Sigmoid colon (tissue), 7 donors: ENCODE data around the gene FOXI3. TPM values are rescaled to one million over a fixed set of nuclear protein-coding genes. Genes with fewer than 3 reads are reported as not detected.

Experiments
- DNase-seq: peaks from one replicate; pipeline ENCODE4 v3.0.0-alpha.2; 2019
- H3K27ac ChIP-seq, 4 donors: fragments of 200-600 bp; sonication (generic); one replicate each; pipeline ENCODE4 v1.5.1; 2016 to 2019; ENCODE audit warnings: mild to moderate bottlenecking in 1 of 4
- H3K27me3 ChIP-seq, 3 donors: fragments of 200-600 bp; sonication (generic); one replicate each; pipeline ENCODE4 v1.5.1; 2019; ENCODE audit warnings: mild to moderate bottlenecking in 1 of 3
- H3K36me3 ChIP-seq, 4 donors: fragments of 200-600 bp; sonication (generic); one replicate each; pipeline ENCODE4 v1.5.1; 2016 to 2019
- H3K4me1 ChIP-seq, 4 donors: fragments of 200-600 bp; sonication (generic); one replicate each; pipeline ENCODE4 v1.5.1; 2017 to 2019
- H3K4me3 ChIP-seq, 4 donors: fragments of 200-600 bp; sonication (generic); one replicate each; pipeline ENCODE4 v1.5.1; 2017 to 2019; ENCODE audit warnings: mild to moderate bottlenecking in 2 of 4, moderate library complexity in 1 of 4
- H3K9me3 ChIP-seq, 4 donors: fragments of 200-600 bp in 3 of 4; sonication (generic) in 3 of 4; one replicate each; pipeline versions ENCODE4 v1.5.1 to v1.6.1; 2013 to 2019
- EP300 ChIP-seq, 4 donors: sonication (generic); formaldehyde crosslinking; IDR thresholded peaks; one replicate each; pipeline ENCODE4 v1.6.1; 2017; ENCODE audit warnings: antibody characterized with exemption in 4 of 4
- POLR2A ChIP-seq, 2 donors: fragments of 450-650 bp; IDR thresholded peaks; one replicate each; pipeline ENCODE4 v1.6.1; 2016; ENCODE audit warnings: antibody characterized with exemption in 2 of 2, mild to moderate bottlenecking in 2 of 2, moderate library complexity in 2 of 2
- POLR2AphosphoS5 ChIP-seq, 4 donors: sonication (generic); formaldehyde crosslinking; IDR thresholded peaks; one replicate each; pipeline ENCODE4 v1.6.1; 2017; ENCODE audit warnings: antibody characterized with exemption in 4 of 4
- WGBS, 2 donors: extraction: QIAGEN DNeasy Blood & Tissue Kit; methylation state at CpG; one replicate each; pipeline ENCODE4 v1.1.7; 2013; 5-methylcytosine and 5-hydroxymethylcytosine counted together
- intact Hi-C: fragments of 100-400 bp; cut with DNase I; formaldehyde crosslinking; loops from one replicate; pipeline ENCODE4 v1.15.1; 2023
- polyA plus RNA-seq, 3 donors: library from polyadenylated mRNA; stranded (reverse); fragments of 200-250 nt; gene quantifications; one replicate each; pipeline ENCODE4 v1.2.3, GENCODE V29; 2013
- small RNA-seq, 3 donors: library from RNA; depleted of rRNA; stranded (forward); fragments of <200 nt; gene quantifications; one replicate each; pipeline ENCODE3, GENCODE V24; 2016
- total RNA-seq, 4 donors: library from RNA; depleted of rRNA; stranded (reverse); fragments of >200 nt; gene quantifications; one replicate each; pipeline ENCODE4 v1.1.0, GENCODE V29; 2016
- TF ChIP-seq, protein P1 (sequence below), 4 experiments: fragments of 450-650 bp in 3 of 4; fragments of 200-600 bp in 1 of 4; IDR thresholded peaks; one replicate each; pipeline ENCODE4 v1.5.1; 2016 to 2019; ENCODE audit warnings: antibody characterized with exemption in 4 of 4, mild to moderate bottlenecking in 3 of 4, moderate library complexity in 2 of 4
- donor health status: healthy with polysubstance abuse.
- donor health status: Bipolar disorder and iron deficiency.
- donor health status: healthy.

Gene FOXI3
- total and polyA plus RNA-seq, 7 donors, result not detected

DNA sequence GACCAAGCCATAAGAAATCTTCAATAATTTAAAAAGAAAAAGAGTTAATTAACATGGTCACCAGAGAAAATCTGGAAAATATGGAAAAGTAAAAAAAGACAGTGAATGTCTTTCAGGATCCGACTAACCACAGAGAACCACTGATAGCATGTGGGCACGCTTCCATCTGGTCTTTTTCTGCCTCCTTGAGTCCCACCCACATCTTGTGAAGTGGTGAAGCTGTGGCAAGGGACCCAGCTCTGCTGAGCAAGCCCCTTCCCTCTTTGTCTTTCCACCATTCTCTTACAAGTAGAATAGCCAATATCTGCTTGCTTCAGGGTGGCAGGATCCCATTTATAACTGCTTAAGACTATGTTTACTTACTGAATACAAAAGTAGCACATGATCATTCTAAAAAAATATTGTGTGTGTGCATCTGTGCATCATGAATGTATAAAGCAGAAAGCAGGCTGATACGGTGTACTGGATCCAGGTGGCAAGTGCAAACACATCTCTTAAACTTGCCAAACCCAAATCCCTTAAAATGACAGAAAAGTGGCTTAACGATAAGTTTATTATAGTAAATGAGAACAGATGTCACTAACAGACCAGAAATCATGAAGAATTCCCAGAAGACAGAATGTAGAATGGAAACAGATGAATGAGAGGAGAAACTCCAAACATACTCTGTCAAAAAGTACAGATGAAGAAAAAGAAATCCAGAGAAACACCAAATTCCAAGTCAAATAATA lies 52.3 kb downstream of the FOXI3 start:
- Histone ChIP-seq H3K27ac (no peak overlapping the region), H3K27me3 (no peaks in the 10 kb centered on the region), H3K9me3 (no peaks in the 10 kb centered on the region), H3K4me3 (no peak overlapping the region), H3K4me1 (no peaks in the 10 kb centered on the region), H3K36me3 (no peaks in the 10 kb centered on the region)
- DNase-seq, result no peak
- WGBS, 2 donors, result 59 to 60% methylated on average over 4 of the region's 4 CpGs
- intact Hi-C loops, result no loop called here
- TF ChIP-seq EP300 (IDR thresholded peaks at IDR 0.05) (no peak), POLR2A (IDR thresholded peaks at IDR 0.05) (no peak), POLR2AphosphoS5 (IDR thresholded peaks at IDR 0.05) (no peak)
- TF ChIP-seq, protein P1, sequence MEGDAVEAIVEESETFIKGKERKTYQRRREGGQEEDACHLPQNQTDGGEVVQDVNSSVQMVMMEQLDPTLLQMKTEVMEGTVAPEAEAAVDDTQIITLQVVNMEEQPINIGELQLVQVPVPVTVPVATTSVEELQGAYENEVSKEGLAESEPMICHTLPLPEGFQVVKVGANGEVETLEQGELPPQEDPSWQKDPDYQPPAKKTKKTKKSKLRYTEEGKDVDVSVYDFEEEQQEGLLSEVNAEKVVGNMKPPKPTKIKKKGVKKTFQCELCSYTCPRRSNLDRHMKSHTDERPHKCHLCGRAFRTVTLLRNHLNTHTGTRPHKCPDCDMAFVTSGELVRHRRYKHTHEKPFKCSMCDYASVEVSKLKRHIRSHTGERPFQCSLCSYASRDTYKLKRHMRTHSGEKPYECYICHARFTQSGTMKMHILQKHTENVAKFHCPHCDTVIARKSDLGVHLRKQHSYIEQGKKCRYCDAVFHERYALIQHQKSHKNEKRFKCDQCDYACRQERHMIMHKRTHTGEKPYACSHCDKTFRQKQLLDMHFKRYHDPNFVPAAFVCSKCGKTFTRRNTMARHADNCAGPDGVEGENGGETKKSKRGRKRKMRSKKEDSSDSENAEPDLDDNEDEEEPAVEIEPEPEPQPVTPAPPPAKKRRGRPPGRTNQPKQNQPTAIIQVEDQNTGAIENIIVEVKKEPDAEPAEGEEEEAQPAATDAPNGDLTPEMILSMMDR (IDR thresholded peaks at IDR 0.05), result no peak

- no peak for DNase-seq
- Histone ChIP-seq H3K4me1 (no peaks in the 10 kb centered on the region), H3K4me3 (no peak overlapping the region), H3K27ac (no peak overlapping the region), H3K36me3 (no peaks in the 10 kb centered on the region), H3K27me3 (no peaks in the 10 kb centered on the region), H3K9me3 (no peaks in the 10 kb centered on the region)
- TF ChIP-seq POLR2A (IDR thresholded peaks at IDR 0.05), result no peak
- TF ChIP-seq EP300 (IDR thresholded peaks at IDR 0.05), result no peak
- TF ChIP-seq, protein P1 (IDR thresholded peaks at IDR 0.05), result no peak
- no peak for TF ChIP-seq POLR2AphosphoS5 (IDR thresholded peaks at IDR 0.05)
- intact Hi-C loops, result no loop called here
- 62 to 63% methylated on average over 5 of the region's 5 CpGs for WGBS, 2 donors
Observed at GRCh38 chr2:88398180-88398579, 54.3 kb downstream of the FOXI3 start.

Small RNAs within 50 kb of the gene (small RNA-seq; reads per million reads assigned to genes)
- gene RNU6-1007P, result 0 reads per million in 3 donors

Other genes starting within 250 kb of the FOXI3 start
- gene EIF2AK3, start 174.8 kb upstream of the FOXI3 start, total RNA-seq, result 10 to 100 TPM in 2 of 4 donors, 1 to 10 TPM in 2; 7.1 to 16.6 (median 10.4) TPM
- 10 to 100 TPM in 1 of 3 donors, 1 to 10 TPM in 2; 3.0 to 13.6 (median 5.5) TPM for gene EIF2AK3, start 174.8 kb upstream of the FOXI3 start, polyA plus RNA-seq
- 1 to 10 TPM; 1.1 to 8.2 (median 5.1) TPM for gene RPIA, start 239.0 kb upstream of the FOXI3 start, total RNA-seq
- 10 to 100 TPM; 21.0 to 38.3 (median 22.7) TPM for gene RPIA, start 239.0 kb upstream of the FOXI3 start, polyA plus RNA-seq